SK-N-SH treated with all-trans-retinoic acid at 6 μM for 48 hours (cell line): ENCODE results near the gene PLXNA4.

Source experiments
- ATAC-seq: fragments of 200-7000 bp; cut with Tn5 transposase; 3 replicates; pipeline ENCODE4 v1.9.1; 2020; ENCODE audit warnings: mild to moderate bottlenecking, moderate library complexity
- ARNTL ChIP-seq: fragments of 450-650 bp; formaldehyde crosslinking; IDR thresholded peaks from 2 replicates; pipeline ENCODE4 v1.5.0; 2020; ENCODE audit warnings: low read depth, mild to moderate bottlenecking, moderate library complexity, borderline replicate concordance
- CSDC2 ChIP-seq: fragments of 250-450 bp; sonication (Bioruptor Pico); IDR thresholded peaks from 2 replicates; pipeline ENCODE4 v1.5.0; 2020; ENCODE audit warnings: mild to moderate bottlenecking, moderate library complexity
- CSRNP3 ChIP-seq: fragments of 250-450 bp; sonication (Bioruptor Pico); IDR thresholded peaks from 2 replicates; pipeline ENCODE4 v1.5.1; 2021; ENCODE audit warnings: mild to moderate bottlenecking, moderate library complexity
- ESRRG ChIP-seq: fragments of 250-450 bp; sonication (Bioruptor Pico); IDR thresholded peaks from 2 replicates; pipeline ENCODE4 v1.6.1; 2021; ENCODE audit warnings: mild to moderate bottlenecking
- GLIS3 ChIP-seq: fragments of 250-450 bp; sonication (Bioruptor Pico); IDR thresholded peaks from 2 replicates; pipeline ENCODE4 v1.5.0; 2020; ENCODE audit warnings: mild to moderate bottlenecking, moderate library complexity
- ISL1 ChIP-seq: fragments of 250-450 bp; sonication (Bioruptor Pico); IDR thresholded peaks from 2 replicates; pipeline ENCODE4 v2.1.2; 2022; ENCODE audit warnings: mild to moderate bottlenecking, moderate library complexity
- OSR1 ChIP-seq: fragments of 250-450 bp; sonication (Bioruptor Pico); IDR thresholded peaks from 2 replicates; pipeline ENCODE4 v1.8.0; 2022; ENCODE audit warnings: moderate library complexity, mild to moderate bottlenecking, inconsistent platforms
- PPARA ChIP-seq: fragments of 250-450 bp; sonication (Bioruptor Pico); IDR thresholded peaks from 2 replicates; pipeline ENCODE4 v1.5.0; 2020; ENCODE audit warnings: mild to moderate bottlenecking, borderline replicate concordance
- RARB ChIP-seq: fragments of 250-450 bp; sonication (Bioruptor Pico); IDR thresholded peaks from 2 replicates; pipeline ENCODE4 v1.8.0; 2021; ENCODE audit warnings: mild to moderate bottlenecking, moderate library complexity
- SNAI2 ChIP-seq: fragments of 250-450 bp; sonication (Bioruptor Pico); IDR thresholded peaks from 2 replicates; pipeline ENCODE4 v1.5.0; 2020; ENCODE audit warnings: mild to moderate bottlenecking, moderate library complexity
- TCF4 ChIP-seq: fragments of 250-450 bp; sonication (Bioruptor Pico); IDR thresholded peaks from 2 replicates; pipeline ENCODE4 v1.8.0; 2021; ENCODE audit warnings: mild to moderate bottlenecking, moderate library complexity, borderline replicate concordance
- TOX ChIP-seq: fragments of 250-450 bp; sonication (Bioruptor Pico); IDR thresholded peaks from 2 replicates; pipeline ENCODE4 v1.8.0; 2021; ENCODE audit warnings: mild to moderate bottlenecking, moderate library complexity, borderline replicate concordance
- ZC3H10 ChIP-seq: fragments of 250-450 bp; sonication (Bioruptor Pico); IDR thresholded peaks from 2 replicates; pipeline ENCODE4 v1.5.1; 2021; ENCODE audit warnings: mild to moderate bottlenecking, moderate library complexity
- ZFP3 ChIP-seq: fragments of 250-450 bp; sonication (Bioruptor Pico); IDR thresholded peaks from 2 replicates; pipeline ENCODE4 v1.5.0; 2020; ENCODE audit warnings: mild to moderate bottlenecking, moderate library complexity
- ZFP30 ChIP-seq: fragments of 450-650 bp; formaldehyde crosslinking; IDR thresholded peaks from 2 replicates; pipeline ENCODE4 v1.5.0; 2022; ENCODE audit warnings: mild to moderate bottlenecking, moderate library complexity
- ZNF565 ChIP-seq: fragments of 450-650 bp; formaldehyde crosslinking; conservative IDR thresholded peaks from 2 replicates; pipeline ENCODE4 v1.5.0; 2020; ENCODE audit warnings: low read depth, mild to moderate bottlenecking, moderate library complexity
- ZNF70 ChIP-seq: fragments of 450-650 bp; formaldehyde crosslinking; IDR thresholded peaks from 2 replicates; pipeline ENCODE4 v1.5.0; 2020; ENCODE audit warnings: mild to moderate bottlenecking, moderate library complexity
- ZNF8 ChIP-seq: fragments of 450-650 bp; formaldehyde crosslinking; IDR thresholded peaks from 2 replicates; pipeline ENCODE4 v1.5.0; 2020; ENCODE audit warnings: mild to moderate bottlenecking, moderate library complexity
- TF ChIP-seq, protein P1 (sequence below): fragments of 250-450 bp; sonication (Bioruptor Pico); IDR thresholded peaks from 2 replicates; pipeline ENCODE4 v1.5.1; 2020; ENCODE audit warnings: low read depth, mild to moderate bottlenecking, moderate library complexity
- TF ChIP-seq, protein P2 (sequence below): fragments of 250-450 bp; sonication (Bioruptor Pico); IDR thresholded peaks from 2 replicates; pipeline ENCODE4 v1.5.0; 2020; ENCODE audit warnings: mild to moderate bottlenecking, moderate library complexity
- TF ChIP-seq, protein P3 (sequence below): fragments of 250-450 bp; sonication (Bioruptor Pico); IDR thresholded peaks from 2 replicates; pipeline ENCODE4 v1.8.0; 2021; ENCODE audit warnings: low read depth, mild to moderate bottlenecking, moderate library complexity, borderline replicate concordance

PLXNA4 gene

DNA sequence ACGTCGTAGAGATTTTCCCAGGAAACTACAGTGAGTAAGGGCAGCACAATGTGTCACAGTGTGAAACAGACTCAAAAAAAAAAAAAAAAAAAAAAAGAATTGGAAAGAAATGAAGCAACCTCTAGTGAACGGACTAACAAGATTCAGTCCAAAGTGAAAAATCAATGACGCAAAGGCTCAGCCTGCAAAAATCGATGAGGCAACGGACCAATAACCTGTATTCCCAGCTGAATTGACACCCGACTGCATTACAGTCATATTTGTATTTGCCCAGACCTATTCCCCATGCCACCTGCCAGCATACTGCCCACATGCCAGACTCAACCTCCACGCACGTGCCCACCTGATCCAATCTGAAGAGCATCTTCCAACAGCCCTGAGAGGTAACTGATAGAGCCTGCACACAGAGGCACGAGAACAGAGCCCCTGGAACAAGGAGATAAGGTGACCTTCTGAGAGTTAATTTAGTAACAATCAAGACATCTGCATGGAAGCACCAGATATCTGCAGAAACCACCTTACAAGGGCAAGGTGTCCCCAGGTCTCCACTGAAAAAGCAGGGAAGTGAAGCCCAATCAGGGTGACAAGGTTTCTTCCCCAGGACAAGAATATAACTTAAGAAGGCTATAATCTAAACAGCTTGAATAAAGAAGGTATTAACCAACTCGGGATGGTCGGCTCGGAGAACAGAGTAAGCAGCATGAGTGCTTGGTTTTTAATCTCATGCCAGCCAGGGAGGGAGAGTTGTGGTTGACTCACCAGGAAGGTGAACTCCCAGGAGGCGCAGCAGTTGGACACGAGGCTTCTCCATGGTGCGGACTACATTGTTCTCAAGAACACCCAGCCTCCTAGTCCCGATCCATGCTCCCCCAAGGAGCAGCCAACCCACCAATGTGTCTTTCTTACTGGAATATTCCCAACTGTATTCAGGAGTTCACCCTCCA lies 48.5 kb downstream of the PLXNA4 start:
- TF ChIP-seq ZNF8 (no peak), GLIS3 (CRISPR knock-in tag) (no peak), ZFP3 (no peak), ESRRG (CRISPR knock-in tag) (no peak), ISL1 (CRISPR knock-in tag) (no peak), RARB (no peak), ZNF70 (CRISPR knock-in tag) (no peak), TOX (CRISPR knock-in tag) (no peak)
- TF ChIP-seq, protein P1, sequence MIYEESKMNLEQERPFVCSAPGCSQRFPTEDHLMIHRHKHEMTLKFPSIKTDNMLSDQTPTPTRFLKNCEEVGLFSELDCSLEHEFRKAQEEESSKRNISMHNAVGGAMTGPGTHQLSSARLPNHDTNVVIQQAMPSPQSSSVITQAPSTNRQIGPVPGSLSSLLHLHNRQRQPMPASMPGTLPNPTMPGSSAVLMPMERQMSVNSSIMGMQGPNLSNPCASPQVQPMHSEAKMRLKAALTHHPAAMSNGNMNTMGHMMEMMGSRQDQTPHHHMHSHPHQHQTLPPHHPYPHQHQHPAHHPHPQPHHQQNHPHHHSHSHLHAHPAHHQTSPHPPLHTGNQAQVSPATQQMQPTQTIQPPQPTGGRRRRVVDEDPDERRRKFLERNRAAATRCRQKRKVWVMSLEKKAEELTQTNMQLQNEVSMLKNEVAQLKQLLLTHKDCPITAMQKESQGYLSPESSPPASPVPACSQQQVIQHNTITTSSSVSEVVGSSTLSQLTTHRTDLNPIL (CRISPR knock-in tag): no peak
- no peak for ATAC-seq

DNA sequence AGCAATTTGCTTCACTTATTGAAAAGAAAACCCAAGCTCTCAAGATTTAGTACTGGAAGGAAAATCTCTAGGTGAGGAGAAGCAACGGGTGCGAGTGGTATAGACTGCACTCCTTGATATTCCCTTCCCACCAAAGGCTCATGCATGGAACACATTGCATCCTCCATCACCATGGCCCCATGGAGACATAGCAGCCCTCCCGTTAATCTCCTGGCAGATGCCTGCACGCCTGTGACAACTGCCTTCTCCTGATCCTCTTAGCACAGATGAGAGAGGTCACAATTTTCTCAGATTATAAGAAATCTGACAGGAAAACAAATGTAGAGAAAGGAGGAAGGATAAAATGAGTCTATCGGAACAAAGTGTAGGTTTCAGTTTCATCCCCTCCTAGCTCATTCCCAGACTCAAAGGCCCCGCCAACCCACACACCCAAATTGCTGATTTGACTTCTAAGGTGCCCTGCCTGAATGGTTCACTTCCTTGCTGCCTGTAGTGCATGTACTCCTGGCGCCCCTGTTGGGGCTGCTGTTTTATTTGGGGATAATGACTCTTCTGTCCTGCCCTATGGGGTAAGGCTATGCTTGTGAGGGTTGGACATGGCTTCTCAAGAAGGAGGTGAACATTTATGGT lies 50.0 kb downstream of the PLXNA4 start:
- TF ChIP-seq, protein P2, sequence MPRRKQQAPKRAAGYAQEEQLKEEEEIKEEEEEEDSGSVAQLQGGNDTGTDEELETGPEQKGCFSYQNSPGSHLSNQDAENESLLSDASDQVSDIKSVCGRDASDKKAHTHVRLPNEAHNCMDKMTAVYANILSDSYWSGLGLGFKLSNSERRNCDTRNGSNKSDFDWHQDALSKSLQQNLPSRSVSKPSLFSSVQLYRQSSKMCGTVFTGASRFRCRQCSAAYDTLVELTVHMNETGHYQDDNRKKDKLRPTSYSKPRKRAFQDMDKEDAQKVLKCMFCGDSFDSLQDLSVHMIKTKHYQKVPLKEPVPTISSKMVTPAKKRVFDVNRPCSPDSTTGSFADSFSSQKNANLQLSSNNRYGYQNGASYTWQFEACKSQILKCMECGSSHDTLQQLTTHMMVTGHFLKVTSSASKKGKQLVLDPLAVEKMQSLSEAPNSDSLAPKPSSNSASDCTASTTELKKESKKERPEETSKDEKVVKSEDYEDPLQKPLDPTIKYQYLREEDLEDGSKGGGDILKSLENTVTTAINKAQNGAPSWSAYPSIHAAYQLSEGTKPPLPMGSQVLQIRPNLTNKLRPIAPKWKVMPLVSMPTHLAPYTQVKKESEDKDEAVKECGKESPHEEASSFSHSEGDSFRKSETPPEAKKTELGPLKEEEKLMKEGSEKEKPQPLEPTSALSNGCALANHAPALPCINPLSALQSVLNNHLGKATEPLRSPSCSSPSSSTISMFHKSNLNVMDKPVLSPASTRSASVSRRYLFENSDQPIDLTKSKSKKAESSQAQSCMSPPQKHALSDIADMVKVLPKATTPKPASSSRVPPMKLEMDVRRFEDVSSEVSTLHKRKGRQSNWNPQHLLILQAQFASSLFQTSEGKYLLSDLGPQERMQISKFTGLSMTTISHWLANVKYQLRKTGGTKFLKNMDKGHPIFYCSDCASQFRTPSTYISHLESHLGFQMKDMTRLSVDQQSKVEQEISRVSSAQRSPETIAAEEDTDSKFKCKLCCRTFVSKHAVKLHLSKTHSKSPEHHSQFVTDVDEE (CRISPR knock-in tag): no peak
- TF ChIP-seq TCF4 (CRISPR knock-in tag) (no peak), ZNF70 (CRISPR knock-in tag) (no peak), ESRRG (CRISPR knock-in tag) (no peak), ARNTL (CRISPR knock-in tag) (no peak), ISL1 (CRISPR knock-in tag) (no peak), OSR1 (CRISPR knock-in tag) (no peak), ZNF565 (no peak), CSRNP3 (CRISPR knock-in tag) (no peak), ZNF8 (no peak), PPARA (CRISPR knock-in tag) (no peak), ZFP3 (no peak)
- TF ChIP-seq, protein P3, sequence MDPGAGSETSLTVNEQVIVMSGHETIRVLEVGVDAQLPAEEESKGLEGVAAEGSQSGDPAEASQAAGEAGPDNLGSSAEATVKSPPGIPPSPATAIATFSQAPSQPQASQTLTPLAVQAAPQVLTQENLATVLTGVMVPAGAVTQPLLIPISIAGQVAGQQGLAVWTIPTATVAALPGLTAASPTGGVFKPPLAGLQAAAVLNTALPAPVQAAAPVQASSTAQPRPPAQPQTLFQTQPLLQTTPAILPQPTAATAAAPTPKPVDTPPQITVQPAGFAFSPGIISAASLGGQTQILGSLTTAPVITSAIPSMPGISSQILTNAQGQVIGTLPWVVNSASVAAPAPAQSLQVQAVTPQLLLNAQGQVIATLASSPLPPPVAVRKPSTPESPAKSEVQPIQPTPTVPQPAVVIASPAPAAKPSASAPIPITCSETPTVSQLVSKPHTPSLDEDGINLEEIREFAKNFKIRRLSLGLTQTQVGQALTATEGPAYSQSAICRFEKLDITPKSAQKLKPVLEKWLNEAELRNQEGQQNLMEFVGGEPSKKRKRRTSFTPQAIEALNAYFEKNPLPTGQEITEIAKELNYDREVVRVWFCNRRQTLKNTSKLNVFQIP (CRISPR knock-in tag): no peak

GRCh38 chr7:132521423-132521822 lies 54.8 kb downstream of the PLXNA4 start:
- no peak for ATAC-seq
- no peak for TF ChIP-seq CSDC2 (CRISPR knock-in tag)
- TF ChIP-seq, protein P1 (CRISPR knock-in tag): no peak
- TF ChIP-seq ZNF8: no peak
- no peak for TF ChIP-seq RARB
- TF ChIP-seq TOX (CRISPR knock-in tag): no peak
- TF ChIP-seq ARNTL (CRISPR knock-in tag): no peak
- no peak for TF ChIP-seq PPARA (CRISPR knock-in tag)
- TF ChIP-seq ZFP3: no peak
- no peak for TF ChIP-seq TCF4 (CRISPR knock-in tag)
- no peak for TF ChIP-seq CSRNP3 (CRISPR knock-in tag)
- TF ChIP-seq OSR1 (CRISPR knock-in tag): no peak
- no peak for TF ChIP-seq ISL1 (CRISPR knock-in tag)
- TF ChIP-seq ZNF565: no peak
- TF ChIP-seq, protein P2 (CRISPR knock-in tag): no peak
- TF ChIP-seq ZFP30 (CRISPR knock-in tag): no peak
- TF ChIP-seq SNAI2 (CRISPR knock-in tag): no peak
- no peak for TF ChIP-seq ZC3H10 (CRISPR knock-in tag)

More for the DNA sequence above, 50.0 kb downstream of the PLXNA4 start:
- no peak for ATAC-seq
